NCI-H226 (cell line): ENCODE results near the gene APP.
A peak's percentile ranks its signal among the peaks of the same experiment; 100 is the strongest.
"Not testable (repeated sequence)": the region's sequence is repeated elsewhere in the genome, so short reads cannot be mapped to it uniquely, and the experiment has no call there.

ENCODE experiments used
- DNase-seq: peaks from one replicate; pipeline ENCODE4 v3.0.0-alpha.2; 2015

Gene APP

GRCh38 chr21:26096494-26097371 is 73.8 kb downstream of the APP start:
- no peak for DNase-seq

- DNase-seq, result no peak
Observed at GRCh38 chr21:26095131-26095530, 75.4 kb downstream of the APP start.

GRCh38 chr21:26093122-26093521 is 77.4 kb downstream of the APP start:
- DNase-seq, result no peak

- DNase-seq, result no peak
Observed at GRCh38 chr21:26091480-26092018, 79.0 kb downstream of the APP start.

GRCh38 chr21:26089730-26090129 is 80.8 kb downstream of the APP start:
- DNase-seq, result no peak

GRCh38 chr21:26087223-26087918 is 83.2 kb downstream of the APP start:
- DNase-seq, result no peak

GRCh38 chr21:26085882-26086281 is 84.7 kb downstream of the APP start:
- no peak for DNase-seq

- no peak for DNase-seq
Observed at GRCh38 chr21:26085127-26085526, 85.4 kb downstream of the APP start.

- no peak for DNase-seq
Observed at GRCh38 chr21:26082549-26082948, 88.0 kb downstream of the APP start.

- DNase-seq, result not testable (repeated sequence)
Observed at GRCh38 chr21:26081175-26081760, 89.3 kb downstream of the APP start.

- DNase-seq, result no peak
Observed at GRCh38 chr21:26080211-26080610, 90.4 kb downstream of the APP start.

GRCh38 chr21:26079366-26079765 is 91.2 kb downstream of the APP start:
- no peak for DNase-seq

- DNase-seq, result no peak
Observed at GRCh38 chr21:26077521-26077920, 93.0 kb downstream of the APP start.

- peak; percentile 49 for DNase-seq
Observed at GRCh38 chr21:26072666-26073615, 97.6 kb downstream of the APP start.

GRCh38 chr21:26070822-26071425 is 99.6 kb downstream of the APP start:
- DNase-seq, result no peak

GRCh38 chr21:26070121-26070520 is 100.4 kb downstream of the APP start:
- DNase-seq, result no peak

GRCh38 chr21:26068776-26069175 is 101.8 kb downstream of the APP start:
- no peak for DNase-seq

- DNase-seq, result no peak
Observed at GRCh38 chr21:26067836-26068594, 102.6 kb downstream of the APP start.

GRCh38 chr21:26064506-26064905 is 106.1 kb downstream of the APP start:
- DNase-seq, result no peak

GRCh38 chr21:26061437-26061836 is 109.1 kb downstream of the APP start:
- no peak for DNase-seq
